ENCODE results near the gene DLG3.
A peak's percentile ranks its signal among the peaks of the same experiment; 100 is the strongest.

Gene DLG3

GRCh38 chrX:70452143-70452733 lies 7.6 kb downstream of the DLG3 start:
- Histone ChIP-seq H3K27ac (peak overlapping the region; percentile 51), H3K36me3 (ENCODE audit: control insufficient read depth, insufficient read depth, low read length) (no peaks in the 10 kb centered on the region), H3K4me2 (ENCODE audit: low read length) (peak overlapping the region; percentile 76), H3K9ac (no peak overlapping the region), H3K4me1 (peaks cover 6% of the 10 kb centered on the region), H3K9me3 (ENCODE audit: control insufficient read depth, low read length) (no peaks in the 10 kb centered on the region), H3K4me3 (ENCODE audit: low read depth, low read length) (peak overlapping the region; percentile 45), H2AFZ (peak overlapping the region; percentile 86), H3K27me3 (ENCODE audit: control insufficient read depth, insufficient read depth, low read length) (no peaks in the 10 kb centered on the region), H3K79me2 (peaks cover 10% of the 10 kb centered on the region)
- peak; percentile 65 for TF ChIP-seq CTCF (IDR thresholded peaks at IDR 0.05)

DNA sequence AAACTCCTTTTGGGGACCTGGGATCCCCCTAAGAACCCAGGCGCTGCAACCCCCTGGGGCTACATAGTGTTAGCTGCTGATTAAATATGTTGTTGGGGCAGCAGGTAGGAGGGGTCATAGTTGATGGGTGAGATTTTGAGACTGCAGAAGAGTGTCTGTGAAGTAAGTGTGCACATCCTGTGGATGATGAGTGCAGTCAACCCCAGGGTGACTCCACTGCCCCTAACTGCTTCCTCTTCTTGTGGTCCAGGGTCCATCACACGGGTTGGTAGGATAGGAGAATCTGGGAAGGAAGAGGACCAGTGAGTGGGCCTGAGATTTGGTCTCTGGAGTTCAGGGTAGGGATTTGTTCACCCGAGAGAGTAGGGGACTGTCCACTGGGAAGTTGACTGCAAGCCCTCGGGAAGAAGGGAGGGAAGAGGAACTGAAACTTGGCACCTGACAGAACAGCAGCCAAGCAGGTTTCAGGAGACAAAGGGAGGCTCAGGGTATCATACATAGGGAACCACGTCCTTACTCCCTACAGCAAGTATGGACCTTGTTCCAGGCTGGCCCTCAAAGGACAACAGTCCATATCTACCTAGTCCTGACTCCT lies 8.5 kb downstream of the DLG3 start:
- no peak overlapping the region for H3K9ac ChIP-seq
- peak overlapping the region; percentile 86 for H2AFZ ChIP-seq
- peak overlapping the region; percentile 45 for H3K4me3 ChIP-seq (ENCODE audit: low read depth, low read length)
- H3K9me3 ChIP-seq (ENCODE audit: control insufficient read depth, low read length), result no peaks in the 10 kb centered on the region
- no peak overlapping the region for H3K27ac ChIP-seq
- no peak for TF ChIP-seq CTCF (IDR thresholded peaks at IDR 0.05)
- peaks cover 10% of the 10 kb centered on the region for H3K79me2 ChIP-seq
- H3K4me2 ChIP-seq (ENCODE audit: low read length), result peak overlapping the region; percentile 76
- no peaks in the 10 kb centered on the region for H3K36me3 ChIP-seq (ENCODE audit: control insufficient read depth, insufficient read depth, low read length)
- no peaks in the 10 kb centered on the region for H3K27me3 ChIP-seq (ENCODE audit: control insufficient read depth, insufficient read depth, low read length)
- H3K4me1 ChIP-seq, result peaks cover 6% of the 10 kb centered on the region

DNA sequence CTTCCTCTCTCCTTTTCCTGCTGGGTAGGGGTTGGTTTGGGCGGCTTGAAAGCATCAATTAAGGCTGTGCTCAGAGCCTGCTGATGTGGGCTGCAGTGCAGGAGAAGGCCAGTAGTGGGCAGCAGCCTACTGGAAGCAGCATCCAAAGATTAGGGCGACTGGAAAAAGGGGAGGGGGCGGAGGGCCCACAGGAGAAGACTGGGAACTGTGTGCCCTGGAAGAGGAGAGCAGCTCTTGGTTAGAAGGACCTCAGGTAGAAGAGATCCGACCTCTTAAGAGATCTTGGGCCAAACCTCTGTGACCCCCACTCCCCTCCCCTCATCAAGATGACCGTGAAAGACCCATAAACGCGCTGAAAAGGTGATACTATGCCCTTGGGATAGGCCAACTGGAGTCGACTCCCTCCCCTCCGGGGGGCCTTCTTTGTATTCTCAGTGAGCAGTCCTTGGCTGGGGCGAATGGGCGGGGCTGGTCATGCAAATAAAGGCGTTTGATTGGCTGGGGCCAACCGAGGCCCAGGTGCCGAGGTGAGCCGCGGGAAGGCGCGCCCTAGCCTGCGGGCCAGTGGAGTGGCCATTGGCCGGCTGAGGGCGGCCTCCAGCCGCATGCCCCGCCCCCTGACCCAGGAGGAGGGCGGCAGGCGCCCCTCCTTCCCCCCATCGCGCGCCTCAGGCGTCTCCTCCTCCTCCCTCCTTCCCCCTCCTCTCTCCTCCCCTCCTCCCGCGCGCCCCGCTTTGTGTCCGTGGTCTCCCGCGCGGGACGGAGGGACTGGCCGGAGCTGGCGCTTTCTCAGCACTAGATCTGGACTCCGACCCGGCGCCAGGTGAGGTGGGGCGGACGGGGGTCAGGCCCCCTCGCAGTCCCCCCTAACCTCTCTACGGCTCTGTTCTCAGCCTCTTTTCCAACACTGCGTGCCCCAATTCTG lies 10.1 kb downstream of the DLG3 start:
- no peaks in the 10 kb centered on the region for H3K36me3 ChIP-seq (ENCODE audit: control insufficient read depth, insufficient read depth, low read length)
- H3K9me3 ChIP-seq (ENCODE audit: control insufficient read depth, low read length), result no peaks in the 10 kb centered on the region
- H2AFZ ChIP-seq, result peak overlapping the region; percentile 68
- H3K27me3 ChIP-seq (ENCODE audit: control insufficient read depth, insufficient read depth, low read length), result no peaks in the 10 kb centered on the region
- H3K4me1 ChIP-seq, result peaks cover 6% of the 10 kb centered on the region
- H3K4me3 ChIP-seq (ENCODE audit: low read depth, low read length), result peak overlapping the region; percentile 71
- H3K4me2 ChIP-seq (ENCODE audit: low read length), result peak overlapping the region; percentile 78
- H3K9ac ChIP-seq, result peak overlapping the region; percentile 37
- H3K79me2 ChIP-seq, result peaks cover 10% of the 10 kb centered on the region
- peak overlapping the region; percentile 83 for H3K27ac ChIP-seq
- peak; percentile 86 for TF ChIP-seq CTCF (IDR thresholded peaks at IDR 0.05)

DNA sequence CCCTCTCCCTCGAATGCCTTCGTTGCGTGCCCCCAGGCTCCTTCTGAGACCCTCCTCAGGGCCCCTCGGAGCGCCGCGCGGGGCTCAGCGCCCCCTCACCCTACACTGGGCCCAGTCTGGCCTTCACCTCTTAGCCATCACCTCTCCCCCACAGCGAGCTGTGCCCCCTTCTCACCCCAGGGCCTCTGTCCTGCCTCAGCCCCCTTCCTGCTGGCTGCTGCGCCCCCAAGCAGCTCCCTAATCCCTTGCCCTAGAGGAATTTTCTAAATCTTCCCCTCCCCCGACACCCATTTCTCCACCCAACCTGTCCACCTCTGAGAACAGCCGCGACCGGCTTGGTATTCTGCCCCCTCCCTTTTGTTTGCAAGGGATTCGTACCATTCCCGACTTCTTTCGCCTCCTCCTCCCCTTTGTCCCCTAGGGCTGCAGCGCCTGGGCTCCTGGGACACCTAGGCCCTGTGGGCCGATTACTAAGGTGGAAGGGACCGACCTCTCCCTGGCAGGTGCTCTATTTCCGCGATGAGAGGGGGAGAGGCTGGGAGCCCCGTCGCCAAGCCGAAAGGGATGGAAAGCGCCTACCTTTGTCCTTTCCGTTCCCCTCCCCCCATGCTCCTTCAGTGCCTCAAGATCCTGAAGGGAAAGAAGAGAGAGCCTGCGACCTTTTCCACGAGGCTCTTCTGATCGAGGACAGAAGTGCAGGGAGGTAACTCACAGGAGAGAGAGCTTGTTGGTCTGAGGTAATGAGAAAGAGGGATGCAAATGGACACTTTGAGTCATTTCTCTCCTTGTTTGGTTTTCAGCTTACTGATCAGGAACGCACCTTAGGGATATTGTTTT lies 10.9 kb downstream of the DLG3 start:
- peak overlapping the region; percentile 37 for H3K9ac ChIP-seq
- peak overlapping the region; percentile 68 for H2AFZ ChIP-seq
- peak overlapping the region; percentile 78 for H3K4me2 ChIP-seq (ENCODE audit: low read length)
- no peaks in the 10 kb centered on the region for H3K36me3 ChIP-seq (ENCODE audit: control insufficient read depth, insufficient read depth, low read length)
- H3K4me1 ChIP-seq, result peaks cover 6% of the 10 kb centered on the region
- peak overlapping the region; percentile 71 for H3K4me3 ChIP-seq (ENCODE audit: low read depth, low read length)
- H3K79me2 ChIP-seq, result peaks cover 10% of the 10 kb centered on the region
- no peaks in the 10 kb centered on the region for H3K9me3 ChIP-seq (ENCODE audit: control insufficient read depth, low read length)
- TF ChIP-seq CTCF (IDR thresholded peaks at IDR 0.05), result no peak
- H3K27ac ChIP-seq, result peak overlapping the region; percentile 83
- no peaks in the 10 kb centered on the region for H3K27me3 ChIP-seq (ENCODE audit: control insufficient read depth, insufficient read depth, low read length)

Data from parathyroid adenoma (tissue), 2 donors.